SU-DHL-6 (cell line): ENCODE measurements around the gene ATG4C.
"Not testable (repeated sequence)": the region's sequence is repeated elsewhere in the genome, so short reads cannot be mapped to it uniquely, and the experiment has no call there.

Experiments
- CTCF ChIP-seq: fragments of 200-600 bp; sonication (generic); IDR thresholded peaks from one replicate; pipeline ENCODE4 v1.5.1; 2017; ENCODE audit warnings: antibody characterized with exemption, mild to moderate bottlenecking, low read length, moderate library complexity; ENCODE audit not compliant: insufficient read depth, poor library complexity, severe bottlenecking
- EZH2phosphoT487 ChIP-seq: fragments of 200-600 bp; sonication (generic), shearing (Covaris generic); conservative IDR thresholded peaks from 2 replicates; pipeline ENCODE4 v1.6.1; 2018; ENCODE audit warnings: mild to moderate bottlenecking, antibody characterized with exemption, low read length, moderate library complexity, mixed read lengths

GRCh38 chr1:62754938-62755337 lies 29.0 kb upstream of the ATG4C start:
- not testable (repeated sequence) for TF ChIP-seq CTCF, EZH2phosphoT487
